GM11168 (cell line): ENCODE results near the gene GRB10.

Source experiments
- in situ Hi-C: fragments of 300-500 bp; cut with MboI; formaldehyde crosslinking; loops from one replicate; pipeline ENCODE4 v1.12.0; 2022; ENCODE audit warnings: low sequenced_read_pairs; ENCODE audit not compliant: unreplicated experiment

GRB10 gene

GRCh38 chr7:50724526-50725520, 57.9 kb downstream of the GRB10 start:
- in situ Hi-C loops, result no loop called here

GRCh38 chr7:50723888-50724287, 58.8 kb downstream of the GRB10 start:
- in situ Hi-C loops, result no loop called here

GRCh38 chr7:50723173-50723572, 59.5 kb downstream of the GRB10 start:
- in situ Hi-C loops, result no loop called here

GRCh38 chr7:50721661-50722259, 60.9 kb downstream of the GRB10 start:
- in situ Hi-C loops, result no loop called here

- in situ Hi-C loops, result no loop called here
Measured at GRCh38 chr7:50721160-50721559, 61.5 kb downstream of the GRB10 start.

DNA sequence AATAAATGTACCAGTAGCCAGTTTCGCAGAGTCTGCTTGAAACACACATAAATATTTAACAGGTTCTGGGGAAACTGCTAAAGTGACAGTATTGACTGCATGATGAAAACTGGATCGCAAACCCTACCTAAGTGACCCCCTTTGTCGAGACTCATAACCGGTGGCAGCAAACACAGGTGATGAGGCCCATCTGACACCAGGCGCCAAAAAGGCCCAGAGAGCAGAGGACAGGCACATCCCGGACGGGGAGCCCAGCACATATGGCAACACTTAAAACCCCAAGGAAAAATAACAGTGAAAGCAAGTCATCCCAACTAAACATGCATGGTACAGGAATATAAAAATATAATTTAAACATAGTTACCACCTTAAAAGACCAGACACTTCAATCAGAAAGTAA, 62.4 kb downstream of the GRB10 start:
- in situ Hi-C loops, result no loop called here

- in situ Hi-C loops, result no loop called here
Measured at GRCh38 chr7:50718876-50719275, 63.8 kb downstream of the GRB10 start.

DNA sequence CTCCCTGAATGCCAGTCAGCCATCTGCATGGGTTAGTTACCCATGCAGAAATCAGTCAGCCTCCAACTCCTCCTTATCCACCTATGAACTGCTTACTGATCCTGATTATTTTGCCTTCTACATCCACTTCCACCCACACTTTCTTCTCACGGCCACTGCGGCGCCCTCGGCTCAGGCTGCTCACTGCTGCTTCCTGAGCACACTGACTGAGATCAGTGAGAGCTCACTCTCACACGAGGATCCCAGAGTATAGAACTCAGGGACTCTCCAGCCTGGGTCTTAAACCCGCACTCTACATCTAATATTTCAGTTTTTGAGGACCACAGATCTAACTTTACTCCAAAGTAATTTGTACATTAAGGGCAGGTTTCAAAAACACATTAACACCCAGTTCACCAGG, 64.4 kb downstream of the GRB10 start:
- in situ Hi-C loops, result no loop called here

- in situ Hi-C loops, result no loop called here
Measured at GRCh38 chr7:50717181-50717580, 65.5 kb downstream of the GRB10 start.

DNA sequence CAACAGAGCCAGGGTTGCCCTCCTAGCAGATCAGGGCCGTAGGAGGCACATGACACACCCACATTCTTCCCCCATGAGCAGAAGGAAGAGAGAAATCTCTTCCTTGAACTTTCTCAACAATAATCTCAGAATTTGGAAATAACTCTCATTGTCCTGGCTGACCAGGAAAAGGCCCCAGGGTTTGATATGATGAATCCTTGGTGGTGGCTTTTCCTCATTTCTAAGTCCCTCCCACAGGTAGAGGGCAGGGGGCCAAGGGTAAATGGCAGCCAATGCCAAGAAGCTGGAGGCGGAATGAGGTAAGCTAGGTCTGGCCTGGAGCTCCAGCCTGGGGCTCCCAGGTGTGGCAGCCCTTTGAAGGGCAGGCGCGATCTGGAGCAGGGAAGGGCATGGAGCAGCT, 67.8 kb downstream of the GRB10 start:
- in situ Hi-C loops, result no loop called here

- in situ Hi-C loops, result no loop called here
Measured at GRCh38 chr7:50713123-50713965, 69.4 kb downstream of the GRB10 start.

DNA sequence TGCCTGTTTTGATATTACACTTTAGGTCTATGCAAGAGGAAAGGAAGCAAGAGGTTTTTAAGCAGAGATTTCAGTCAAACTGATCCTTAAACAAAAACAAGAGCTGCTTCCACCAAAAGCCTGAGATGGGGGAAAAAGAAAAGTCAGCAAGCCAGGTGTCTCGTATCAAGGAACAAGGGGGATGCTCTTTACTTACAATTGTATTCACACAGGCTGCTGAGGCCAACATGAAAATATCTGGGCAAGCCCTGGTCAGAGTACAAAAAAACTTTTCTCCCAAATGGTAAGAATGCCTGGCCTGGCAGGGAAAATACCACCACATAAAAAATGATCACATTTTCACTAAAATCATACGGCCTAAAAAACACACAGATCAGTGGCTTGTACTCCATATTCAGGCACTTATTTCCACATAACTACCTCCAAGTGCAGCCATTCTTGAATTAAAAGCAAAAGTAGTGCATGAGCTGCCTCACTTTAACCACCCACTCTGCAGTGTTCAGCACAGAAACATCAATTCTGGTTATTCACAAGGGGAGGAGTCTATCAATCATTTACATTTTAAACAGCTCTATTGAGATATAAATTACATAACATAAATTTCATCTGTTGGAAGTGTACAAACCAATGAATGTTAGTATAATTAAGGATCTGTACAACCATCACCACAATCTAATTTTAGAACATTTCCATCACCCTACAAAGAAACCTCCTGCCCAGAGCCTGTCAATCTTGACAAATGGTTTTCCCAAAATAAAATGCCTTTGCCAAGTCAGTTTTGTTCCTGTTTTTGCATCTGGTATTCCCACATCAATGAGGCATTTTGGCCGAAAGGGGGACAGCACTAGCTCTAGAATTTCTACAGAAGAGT, 70.2 kb downstream of the GRB10 start:
- in situ Hi-C loops, result no loop called here

- in situ Hi-C loops, result no loop called here
Measured at GRCh38 chr7:50711271-50712175, 71.2 kb downstream of the GRB10 start.

- in situ Hi-C loops, result no loop called here
Measured at GRCh38 chr7:50710441-50711154, 72.1 kb downstream of the GRB10 start.

DNA sequence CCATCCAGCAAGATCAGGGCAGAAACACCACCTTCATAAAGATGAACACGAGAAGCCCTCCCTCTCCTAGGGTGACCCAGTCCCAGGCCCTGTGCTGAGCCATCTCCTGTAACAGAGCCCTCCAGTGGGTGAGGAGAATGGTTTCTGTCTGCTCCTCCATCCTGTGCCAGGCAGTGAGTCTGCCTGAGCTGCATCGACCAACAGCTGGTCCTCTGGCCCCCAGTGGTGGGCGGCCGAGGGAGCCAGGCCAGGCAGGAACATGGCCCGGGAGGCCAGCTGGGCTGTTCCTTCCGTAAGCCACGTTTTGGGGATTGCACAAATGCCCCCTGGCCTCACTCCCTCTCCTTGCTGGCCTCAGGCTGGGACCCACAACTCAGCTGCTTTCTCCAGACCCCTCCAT, 73.5 kb downstream of the GRB10 start:
- in situ Hi-C loops, result no loop called here

DNA sequence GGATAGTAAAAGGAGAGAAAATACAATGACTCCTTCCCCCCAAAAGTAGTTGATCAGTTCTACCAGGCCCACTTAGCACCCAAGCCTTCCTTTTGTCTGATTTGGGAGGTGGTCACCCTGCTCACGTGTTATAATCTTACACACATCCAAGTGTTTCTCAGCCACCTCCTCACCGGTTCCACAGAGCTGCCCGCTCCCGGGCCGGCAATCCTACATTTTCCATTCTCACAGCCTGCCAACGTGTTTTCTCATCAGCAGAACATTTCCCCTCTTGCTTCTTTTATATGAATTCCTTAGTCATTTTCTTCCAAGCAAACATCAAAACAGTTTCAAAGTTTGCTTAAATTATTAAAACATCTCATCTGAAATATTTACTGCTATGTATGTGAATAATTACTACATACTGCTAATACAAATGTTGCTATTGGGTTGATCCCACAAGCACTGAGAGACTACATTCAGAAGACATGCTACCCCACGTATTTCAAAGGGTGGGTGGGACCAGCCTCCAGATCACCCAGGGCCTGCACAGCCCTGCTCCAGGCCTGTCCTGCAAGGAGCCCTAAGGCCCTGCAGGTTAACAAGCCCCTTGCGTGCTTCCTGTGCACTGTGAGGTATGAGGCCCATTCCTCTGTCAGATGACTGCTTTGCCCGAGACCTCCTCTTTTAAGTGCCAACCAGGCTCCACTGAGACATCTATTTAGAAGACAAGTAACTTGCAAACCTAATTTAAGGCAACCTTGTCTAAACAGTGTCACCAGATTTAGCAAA, 75.3 kb downstream of the GRB10 start:
- in situ Hi-C loops, result no loop called here

GRCh38 chr7:50706469-50706937, 76.2 kb downstream of the GRB10 start:
- in situ Hi-C loops, result no loop called here
